ENCODE data around the gene DZIP1. TPM values are rescaled to one million over a fixed set of nuclear protein-coding genes. Genes with fewer than 3 reads are reported as not detected.

DZIP1 gene
- polyA plus RNA-seq, 1 experiment: 32.9 TPM

GRCh38 chr13:95643571-95643935 is 953 bp downstream of the DZIP1 start:
- no peak for DNase-seq (ENCODE audit: low read depth, low spot score)
- Histone ChIP-seq H3K9me3 (ENCODE audit: control insufficient read depth, insufficient read depth, low read length) (peaks cover 3% of the 10 kb centered on the region; the same call in 1 of the 2 replicates), H3K27me3 (ENCODE audit: control insufficient read depth, insufficient read depth, low read length) (no peaks in the 10 kb centered on the region), H3K4me3 (ENCODE audit: low read depth, low read length) (peak overlapping the region; percentile 65), H3K27ac (ENCODE audit: low read depth, low read length) (peak overlapping the region; percentile 65)
- ChIA-PET POLR2A (interaction anchor here (0.6 to 3.4 kb wide), 2 partner anchors 20 to 33 kb away, joined by 4 to 23 read pairs; partner anchors contain the start of gene DNAJC3), CTCF (interaction anchor here (0.9 to 4.5 kb wide), 5 partner anchors 13 to 190 kb away, joined by 3 to 17 read pairs (median 9); no protein-coding TSS in a partner anchor)
- TF ChIP-seq CTCF (IDR thresholded peaks at IDR 0.05; ENCODE audit: low read depth, low read length): no peak

GRCh38 chr13:95642999-95643398 is 1.5 kb downstream of the DZIP1 start:
- Histone ChIP-seq H3K27ac (ENCODE audit: low read depth, low read length) (no peak overlapping the region), H3K4me3 (ENCODE audit: low read depth, low read length) (peak overlapping the region; percentile 65), H3K27me3 (ENCODE audit: control insufficient read depth, insufficient read depth, low read length) (no peaks in the 10 kb centered on the region), H3K9me3 (ENCODE audit: control insufficient read depth, insufficient read depth, low read length) (peaks cover 3% of the 10 kb centered on the region; the same call in 1 of the 2 replicates)
- ChIA-PET CTCF (interaction anchor here (0.9 to 4.5 kb wide), 5 partner anchors 13 to 191 kb away, joined by 3 to 17 read pairs (median 9); no protein-coding TSS in a partner anchor), POLR2A (interaction anchor here (3.4 kb wide), 1 partner anchor 34 kb away, joined by 23 read pairs; the partner anchor contains the start of gene DNAJC3)
- DNase-seq (ENCODE audit: low read depth, low spot score): no peak
- TF ChIP-seq CTCF (IDR thresholded peaks at IDR 0.05; ENCODE audit: low read depth, low read length): no peak

DNA sequence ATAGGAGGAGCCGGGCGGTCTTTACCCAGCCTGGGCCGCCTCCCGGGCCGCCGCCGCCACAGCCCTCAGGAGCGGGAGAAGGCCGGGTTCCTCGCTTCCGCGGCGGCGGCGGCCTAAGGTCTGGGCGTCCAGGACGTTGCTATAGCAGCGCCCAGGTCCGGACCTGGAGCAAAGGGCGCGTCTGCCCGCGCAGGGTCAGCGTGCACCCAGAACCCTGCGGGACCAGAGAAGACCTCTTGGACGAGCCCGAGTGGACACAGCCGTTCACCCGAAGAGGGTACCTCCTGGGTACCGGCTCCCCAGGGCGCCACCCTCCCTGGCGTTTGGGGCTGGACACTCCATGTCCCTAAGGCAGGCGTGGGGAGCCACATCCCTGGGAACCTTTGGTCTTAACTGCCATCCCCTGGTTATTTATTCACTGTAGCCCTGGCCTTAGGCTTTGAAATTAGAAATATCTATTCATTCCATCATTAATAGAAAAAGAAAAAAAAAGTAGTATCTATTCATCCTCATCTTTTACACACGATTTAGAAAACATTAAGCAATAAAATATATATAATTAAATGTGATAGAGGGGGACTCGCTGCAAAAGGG is 2.4 kb downstream of the DZIP1 start:
- ChIA-PET CTCF (interaction anchor here (1.7 to 4.5 kb wide), 3 partner anchors 18 to 192 kb away, joined by 9 to 17 read pairs (median 17); no protein-coding TSS in a partner anchor), POLR2A (interaction anchor here (1.1 to 3.4 kb wide), 2 partner anchors 16 to 35 kb away, joined by 6 to 23 read pairs; partner anchors contain the start of gene DNAJC3)
- H3K9me3 ChIP-seq (ENCODE audit: control insufficient read depth, insufficient read depth, low read length): peaks cover 3% of the 10 kb centered on the region; the same call in 1 of the 2 replicates
- no peak overlapping the region for H3K27ac ChIP-seq (ENCODE audit: low read depth, low read length)
- no peak for DNase-seq (ENCODE audit: low read depth, low spot score)
- no peaks in the 10 kb centered on the region for H3K27me3 ChIP-seq (ENCODE audit: control insufficient read depth, insufficient read depth, low read length)
- TF ChIP-seq CTCF (IDR thresholded peaks at IDR 0.05; ENCODE audit: low read depth, low read length): no peak
- peak overlapping the region; percentile 65 for H3K4me3 ChIP-seq (ENCODE audit: low read depth, low read length)

- ChIA-PET CTCF (interaction anchor here (0.5 to 3.3 kb wide), 2 partner anchors 20 to 192 kb away, joined by 3 to 17 read pairs; no protein-coding TSS in a partner anchor), POLR2A (interaction anchor here (1.1 kb wide), 1 partner anchor 15 kb away, joined by 6 read pairs; no protein-coding TSS in a partner anchor)
- no peak overlapping the region for H3K27ac ChIP-seq (ENCODE audit: low read depth, low read length)
- H3K27me3 ChIP-seq (ENCODE audit: control insufficient read depth, insufficient read depth, low read length): no peaks in the 10 kb centered on the region
- peaks cover 3% of the 10 kb centered on the region; the same call in 1 of the 2 replicates for H3K9me3 ChIP-seq (ENCODE audit: control insufficient read depth, insufficient read depth, low read length)
- TF ChIP-seq CTCF (IDR thresholded peaks at IDR 0.05; ENCODE audit: low read depth, low read length): no peak
- peak overlapping the region; percentile 65 for H3K4me3 ChIP-seq (ENCODE audit: low read depth, low read length)
- no peak for DNase-seq (ENCODE audit: low read depth, low spot score)
Observed at GRCh38 chr13:95641291-95642027, 3.0 kb downstream of the DZIP1 start.
